Renal cortex interstitium (tissue), 11 donors: Measurements from ENCODE around the gene SLC1A7. TPM values are rescaled to one million over a fixed set of nuclear protein-coding genes. Genes with fewer than 3 reads are reported as not detected.

Source experiments
- DNase-seq, 11 donors: peaks; one replicate each; pipeline ENCODE4 v3.0.0-alpha.2; 2013; ENCODE audit warnings: low read depth in 9 of 11, low spot score in 4 of 11; ENCODE audit errors: extremely low read depth in 1 of 11
- polyA plus RNA-seq, 3 donors: library from polyadenylated mRNA; unstranded; fragments of 120-200 nt; gene quantifications; one replicate each; pipeline ENCODE4 v1.2.1, GENCODE V29; 2013; ENCODE audit not compliant: insufficient read length in 3 of 3

The SLC1A7 gene
- polyA plus RNA-seq, 3 donors = 0.10 to 0.27 TPM; not detected in 1

GRCh38 chr1:53083636-53084588, 58.5 kb downstream of the SLC1A7 start:
- DNase-seq = no peak

GRCh38 chr1:53082826-53083455, 59.5 kb downstream of the SLC1A7 start:
- DNase-seq = no peak

GRCh38 chr1:53081384-53082066, 60.9 kb downstream of the SLC1A7 start:
- no peak for DNase-seq

- no peak for DNase-seq
These were observed 61.7 kb downstream of the SLC1A7 start for GRCh38 chr1:53080769-53081168.

GRCh38 chr1:53080041-53080440, 62.4 kb downstream of the SLC1A7 start:
- no peak for DNase-seq

GRCh38 chr1:53079251-53079650, 63.2 kb downstream of the SLC1A7 start:
- DNase-seq = no peak

- no peak for DNase-seq
These were observed 63.9 kb downstream of the SLC1A7 start for GRCh38 chr1:53078333-53079101.

GRCh38 chr1:53077599-53077965, 64.9 kb downstream of the SLC1A7 start:
- no peak for DNase-seq

GRCh38 chr1:53076721-53077598, 65.5 kb downstream of the SLC1A7 start:
- no peak for DNase-seq

- no peak for DNase-seq
These were observed 66.3 kb downstream of the SLC1A7 start for GRCh38 chr1:53076165-53076564.

GRCh38 chr1:53075761-53076163, 66.7 kb downstream of the SLC1A7 start:
- no peak for DNase-seq

- DNase-seq = no peak
These were observed 67.2 kb downstream of the SLC1A7 start for GRCh38 chr1:53075206-53075605.

- DNase-seq = no peak
These were observed 67.9 kb downstream of the SLC1A7 start for GRCh38 chr1:53074313-53075154.

- no peak for DNase-seq
These were observed 68.5 kb downstream of the SLC1A7 start for GRCh38 chr1:53073868-53074311.

GRCh38 chr1:53073287-53073686, 69.2 kb downstream of the SLC1A7 start:
- no peak for DNase-seq

GRCh38 chr1:53071915-53072314, 70.5 kb downstream of the SLC1A7 start:
- no peak for DNase-seq

- DNase-seq = no peak
These were observed 71.1 kb downstream of the SLC1A7 start for GRCh38 chr1:53071167-53071865.
